SK-N-DZ (cell line): Measurements from ENCODE around the gene LRRC75A.
"Not testable (repeated sequence)": the region's sequence is repeated elsewhere in the genome, so short reads cannot be mapped to it uniquely, and the experiment has no call there.

Source experiments
- DNase-seq: peaks from one replicate; pipeline ENCODE4 v3.0.0-alpha.2; 2015; ENCODE audit warnings: low spot score
- small RNA-seq, 2 experiments: library from RNA; depleted of rRNA; stranded (forward); fragments of <200 nt; gene quantifications; one replicate each; pipeline ENCODE3, GENCODE V24; 2014

The LRRC75A gene

DNA sequence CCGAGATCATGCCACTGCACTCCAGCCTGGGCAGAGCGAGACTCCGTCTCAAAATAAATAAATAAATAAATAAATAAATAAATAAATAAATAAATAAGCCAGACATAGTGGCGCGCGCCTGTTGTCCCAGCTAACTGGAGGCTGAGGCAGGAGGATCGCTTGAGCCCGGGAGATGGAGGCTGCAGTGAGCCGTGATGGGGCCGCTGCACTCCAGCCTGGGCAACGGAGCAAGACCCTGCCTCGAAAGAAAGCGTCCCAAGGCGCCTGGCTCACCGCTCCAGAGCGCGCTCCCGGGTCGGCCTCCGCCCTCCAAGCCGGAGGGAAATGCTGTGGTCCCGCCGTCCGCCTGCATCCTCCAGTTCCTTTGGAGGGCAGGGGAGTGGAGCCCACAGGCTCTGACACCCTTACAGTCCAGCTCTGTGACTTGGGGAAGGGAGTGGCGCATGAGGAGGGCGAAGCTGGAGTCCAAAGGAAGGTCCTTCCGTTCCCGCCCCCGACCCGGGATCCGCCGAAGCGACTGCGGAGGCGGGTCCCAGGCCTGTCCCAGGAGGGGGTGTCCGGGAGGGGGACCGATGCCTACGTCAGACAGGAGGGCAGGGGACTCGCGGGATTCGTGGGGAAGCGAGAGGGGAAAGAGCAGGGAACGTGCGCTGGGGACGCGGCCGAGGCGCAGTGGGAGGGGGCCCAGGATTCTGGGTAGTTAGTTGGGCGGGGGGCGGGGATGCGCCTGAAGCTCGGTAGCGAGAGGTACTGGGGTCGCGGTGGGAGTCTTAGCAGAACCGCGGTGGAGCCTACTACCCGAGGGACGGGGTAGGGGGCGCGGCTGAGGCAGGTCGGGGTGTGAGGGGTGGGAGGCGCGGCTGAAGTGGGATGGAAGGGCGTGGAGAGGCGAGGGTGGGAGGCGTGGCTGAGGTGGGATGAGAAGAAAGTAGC, 85.0 kb downstream of the LRRC75A start:
- peak; percentile 64 for DNase-seq

DNA sequence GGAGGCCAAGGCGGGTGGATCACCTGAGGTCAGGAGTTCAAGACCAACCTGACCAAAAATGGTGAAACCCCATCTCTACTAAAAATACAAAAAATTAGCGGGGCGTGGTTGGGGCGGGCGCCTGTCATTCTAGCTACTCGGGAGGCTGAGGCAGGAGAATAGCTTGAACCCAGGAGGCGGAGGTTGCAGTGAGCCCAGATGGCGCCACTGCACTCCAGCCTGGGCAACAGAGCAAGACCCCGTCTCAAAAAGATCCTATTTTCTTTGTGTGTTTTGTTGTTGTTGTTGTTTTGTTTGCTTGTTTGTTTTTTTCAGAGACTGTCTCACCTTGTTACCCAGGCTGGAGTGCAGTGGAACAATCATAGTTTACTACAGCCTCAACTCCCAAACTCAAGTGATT, 88.1 kb downstream of the LRRC75A start:
- not testable (repeated sequence) for DNase-seq

DNA sequence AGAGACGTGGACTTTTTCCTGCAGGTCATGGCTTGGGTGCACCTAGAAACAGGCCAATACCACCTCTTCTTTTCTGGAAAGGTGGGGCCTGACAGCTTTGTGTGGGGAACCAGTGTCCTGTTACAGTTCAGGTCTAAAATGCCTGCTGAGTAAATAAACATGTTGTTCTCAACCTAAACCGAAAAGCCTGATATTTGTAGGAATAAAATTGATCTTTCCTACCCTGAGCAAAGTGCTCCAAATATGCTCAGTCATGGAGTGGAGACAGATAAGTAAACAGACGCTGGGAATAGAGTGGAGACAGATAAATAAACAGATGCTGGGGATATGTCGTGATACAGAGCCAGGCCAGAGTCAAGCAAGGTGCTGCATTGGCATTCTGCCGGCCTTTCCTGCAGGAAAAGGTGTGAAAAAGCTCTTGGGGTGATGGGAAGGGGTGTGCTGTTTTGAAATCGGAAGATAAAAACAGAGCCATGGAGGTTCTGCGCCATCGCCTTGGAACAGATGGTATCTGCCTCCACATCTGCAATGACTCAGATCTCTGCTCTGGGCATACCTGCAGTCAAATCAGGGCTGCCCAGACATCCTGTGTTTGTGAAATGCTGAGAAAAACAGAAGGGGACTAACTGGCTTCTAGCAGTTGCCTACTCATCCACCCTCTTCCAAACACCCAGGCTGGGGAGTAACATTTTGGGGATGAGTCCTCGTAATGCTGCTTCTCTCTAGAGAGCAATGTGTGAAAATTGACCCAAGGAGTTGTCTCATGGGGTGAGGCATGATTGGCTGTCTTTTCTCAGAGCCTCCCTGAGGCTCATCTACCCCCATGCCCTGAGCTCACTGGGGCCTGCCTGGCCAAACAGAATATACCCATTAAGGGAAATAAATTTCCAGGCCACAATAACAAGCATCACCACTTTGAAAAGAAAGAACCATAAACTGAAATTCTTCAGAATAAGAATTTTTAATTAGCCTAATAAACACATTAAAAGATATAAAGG, 93.4 kb downstream of the LRRC75A start:
- DNase-seq: peak; percentile 60

DNA sequence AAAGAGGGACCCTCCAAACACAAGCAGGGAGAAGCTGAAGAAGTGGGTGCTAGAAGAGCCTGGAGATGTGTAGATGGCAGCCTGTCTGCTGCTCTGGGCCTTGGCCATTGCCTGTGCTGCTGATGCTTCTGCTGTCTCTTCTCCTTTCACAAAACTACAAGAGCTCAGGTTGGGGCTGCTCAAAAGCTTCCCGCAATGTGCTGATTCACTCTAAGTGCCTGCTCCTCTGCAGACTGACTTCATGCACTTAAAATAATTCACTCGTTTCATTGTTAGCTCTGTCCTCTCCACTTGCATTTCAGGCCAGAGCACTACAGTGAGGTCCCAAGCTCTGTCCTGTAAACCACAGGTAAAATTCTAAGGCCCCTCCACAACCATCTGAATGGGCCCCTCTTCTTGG, 95.3 kb downstream of the LRRC75A start:
- not testable (repeated sequence) for DNase-seq

DNA sequence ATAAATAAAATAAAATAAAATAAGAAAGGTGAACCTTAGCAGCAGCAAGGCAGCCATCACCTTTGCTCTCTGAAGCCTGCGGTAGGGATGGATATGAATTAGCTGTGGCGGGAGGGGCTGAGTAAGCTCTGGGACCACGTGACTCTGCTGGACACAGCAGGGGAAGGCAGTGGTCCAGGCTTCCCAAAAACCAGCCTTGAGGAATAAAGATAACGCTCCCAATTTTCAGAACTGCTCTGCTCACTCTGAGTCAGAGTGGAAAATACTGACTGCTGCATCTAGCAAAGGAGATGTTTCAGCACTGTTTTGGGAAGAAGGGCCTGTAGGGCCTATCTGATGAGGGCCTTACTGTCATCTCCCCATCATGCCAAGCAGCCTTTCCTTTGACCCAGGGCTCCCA, 96.1 kb downstream of the LRRC75A start:
- DNase-seq: not testable (repeated sequence)

DNA sequence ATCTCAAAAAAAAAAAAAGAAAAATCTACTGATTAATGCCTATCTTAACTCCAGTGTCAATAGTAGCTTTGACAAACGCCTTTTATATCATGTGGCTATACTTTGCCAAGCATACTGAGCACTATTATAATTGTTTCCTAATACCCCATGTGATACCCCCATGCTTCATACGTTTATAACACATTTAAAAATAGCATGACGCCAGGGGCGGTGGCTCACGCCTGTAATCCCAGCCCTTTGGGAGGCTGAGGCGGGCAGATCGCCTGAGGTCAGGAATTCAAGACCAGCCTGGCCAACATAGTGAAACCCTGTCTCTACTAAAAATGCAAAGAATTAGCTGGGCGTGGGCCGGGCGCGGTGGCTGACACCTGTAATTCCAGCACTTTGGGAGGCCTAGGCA, 99.5 kb downstream of the LRRC75A start:
- not testable (repeated sequence) for DNase-seq

Small RNA genes within 50 kb of the gene (small RNA-seq; reads per million reads assigned to genes)
- 0 reads per million in 2 experiments for gene SNORD49A
- 0 reads per million in 2 experiments for gene SNORD65
